Tibial artery (tissue), 4 donors: Measurements from ENCODE around the gene NECTIN1.

ENCODE experiments used
- DNase-seq, 2 donors: peaks; one replicate each; pipeline ENCODE4 v3.0.0-alpha.2; 2019
- H3K27ac ChIP-seq, 2 donors: fragments of 200-600 bp; sonication (generic) in 1 of 2; 1 replicate in 1 of 2; 2 replicates in 1 of 2; pipeline ENCODE4 v1.5.1; 2018 to 2019; ENCODE audit warnings: mild to moderate bottlenecking in 1 of 2
- H3K27me3 ChIP-seq, 2 donors: fragments of 200-600 bp; sonication (generic) in 1 of 2; one replicate each; pipeline versions ENCODE4 v1.5.1 to v1.6.0; 2016 to 2019
- H3K36me3 ChIP-seq, 3 donors: fragments of 200-600 bp; sonication (generic) in 2 of 3; one replicate each; pipeline ENCODE4 v1.5.1; 2016 to 2019; ENCODE audit warnings: mild to moderate bottlenecking in 2 of 3
- H3K4me1 ChIP-seq, 4 donors: fragments of 200-600 bp; sonication (generic) in 2 of 4; 1 replicate in 3 of 4; 2 replicates in 1 of 4; pipeline ENCODE4 v1.5.1; 2016 to 2019
- H3K4me3 ChIP-seq, 2 donors: fragments of 200-600 bp; sonication (generic) in 1 of 2; 1 replicate in 1 of 2; 2 replicates in 1 of 2; pipeline ENCODE4 v1.5.1; 2018 to 2019; ENCODE audit warnings: mild to moderate bottlenecking in 2 of 2
- H3K9me3 ChIP-seq, 3 donors: fragments of 200-600 bp; sonication (generic) in 1 of 3; one replicate each; pipeline ENCODE4 v1.5.1; 2016 to 2019
- intact Hi-C: fragments of 100-400 bp; cut with DNase I; formaldehyde crosslinking; loops from one replicate; pipeline ENCODE4 v1.15.0; 2023; ENCODE audit warnings: low total_unique reads
- TF ChIP-seq, protein P1 (sequence below), 2 experiments: fragments of 200-600 bp in 1 of 2; fragments of 450-650 bp in 1 of 2; IDR thresholded peaks; one replicate each; pipeline ENCODE4 v1.5.1; 2017 to 2019; ENCODE audit warnings: antibody characterized with exemption in 2 of 2, mild to moderate bottlenecking in 1 of 2, moderate library complexity in 1 of 2

The NECTIN1 gene

DNA sequence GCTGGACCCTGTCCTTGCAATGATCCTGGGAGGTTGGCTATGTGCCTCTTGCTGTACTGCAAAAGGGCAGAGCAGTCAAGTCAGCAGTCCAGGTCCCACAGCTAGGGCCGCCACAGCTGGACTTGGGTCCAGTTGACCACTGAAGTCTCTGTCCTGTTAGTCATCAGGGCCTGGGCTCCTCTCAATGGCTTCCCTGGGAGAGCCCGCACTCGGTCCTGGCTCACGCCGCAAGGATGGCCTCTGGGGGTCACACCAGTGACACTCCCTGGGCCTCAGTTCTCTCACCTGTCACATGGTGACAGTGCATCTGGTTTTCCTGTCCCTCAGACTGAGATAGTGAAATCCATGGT lies 85.1 kb downstream of the NECTIN1 start:
- Histone ChIP-seq H3K27me3 (peaks cover 0 to 18% of the 10 kb centered on the region in 2 donors), H3K4me3 (no peak overlapping the region), H3K4me1 (no peaks in the 10 kb centered on the region), H3K27ac (no peak overlapping the region), H3K36me3 (no peaks in the 10 kb centered on the region), H3K9me3 (no peaks in the 10 kb centered on the region)
- intact Hi-C loops = no loop called here
- TF ChIP-seq, protein P1, sequence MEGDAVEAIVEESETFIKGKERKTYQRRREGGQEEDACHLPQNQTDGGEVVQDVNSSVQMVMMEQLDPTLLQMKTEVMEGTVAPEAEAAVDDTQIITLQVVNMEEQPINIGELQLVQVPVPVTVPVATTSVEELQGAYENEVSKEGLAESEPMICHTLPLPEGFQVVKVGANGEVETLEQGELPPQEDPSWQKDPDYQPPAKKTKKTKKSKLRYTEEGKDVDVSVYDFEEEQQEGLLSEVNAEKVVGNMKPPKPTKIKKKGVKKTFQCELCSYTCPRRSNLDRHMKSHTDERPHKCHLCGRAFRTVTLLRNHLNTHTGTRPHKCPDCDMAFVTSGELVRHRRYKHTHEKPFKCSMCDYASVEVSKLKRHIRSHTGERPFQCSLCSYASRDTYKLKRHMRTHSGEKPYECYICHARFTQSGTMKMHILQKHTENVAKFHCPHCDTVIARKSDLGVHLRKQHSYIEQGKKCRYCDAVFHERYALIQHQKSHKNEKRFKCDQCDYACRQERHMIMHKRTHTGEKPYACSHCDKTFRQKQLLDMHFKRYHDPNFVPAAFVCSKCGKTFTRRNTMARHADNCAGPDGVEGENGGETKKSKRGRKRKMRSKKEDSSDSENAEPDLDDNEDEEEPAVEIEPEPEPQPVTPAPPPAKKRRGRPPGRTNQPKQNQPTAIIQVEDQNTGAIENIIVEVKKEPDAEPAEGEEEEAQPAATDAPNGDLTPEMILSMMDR (IDR thresholded peaks at IDR 0.05) = no peak
- no peak for DNase-seq

DNA sequence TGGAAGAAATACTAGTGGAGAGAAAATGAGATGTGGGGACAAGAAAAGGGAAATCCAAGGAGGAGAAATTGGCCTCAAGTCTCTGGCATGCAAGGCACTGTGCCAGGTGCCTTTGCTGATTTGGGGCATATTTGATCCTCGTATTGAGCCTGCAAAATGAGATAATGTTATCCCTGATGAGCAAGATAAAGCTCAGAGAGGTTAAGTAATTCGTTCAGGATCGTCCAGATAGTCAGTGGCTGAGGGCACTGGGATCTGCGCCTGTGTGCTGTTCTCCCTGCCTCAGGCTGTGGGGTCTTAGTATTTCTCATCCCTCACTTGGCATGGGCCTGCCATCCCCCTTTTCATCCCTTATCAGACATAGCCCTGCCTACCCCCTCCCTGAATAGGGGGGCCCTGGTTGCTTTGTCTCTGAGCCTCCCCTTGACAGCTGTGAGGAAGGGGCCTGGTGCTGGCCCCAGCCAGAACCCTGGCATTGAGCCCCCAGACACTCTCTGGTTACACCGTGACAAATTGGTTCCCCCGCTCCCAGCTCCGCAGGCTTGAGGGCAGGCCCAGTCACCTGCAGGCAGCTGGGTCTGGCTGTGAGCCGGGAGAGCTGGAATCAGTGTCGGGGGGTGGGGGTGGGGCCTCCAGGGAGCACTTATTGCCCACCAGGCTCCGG lies 85.7 kb downstream of the NECTIN1 start:
- Histone ChIP-seq H3K27me3 (peaks cover 0 to 23% of the 10 kb centered on the region in 2 donors), H3K4me1 (no peaks in the 10 kb centered on the region), H3K4me3 (no peak overlapping the region), H3K36me3 (no peaks in the 10 kb centered on the region), H3K27ac (no peak overlapping the region), H3K9me3 (no peaks in the 10 kb centered on the region)
- intact Hi-C loops = no loop called here
- TF ChIP-seq, protein P1 (IDR thresholded peaks at IDR 0.05) = no peak
- DNase-seq = no peak

DNA sequence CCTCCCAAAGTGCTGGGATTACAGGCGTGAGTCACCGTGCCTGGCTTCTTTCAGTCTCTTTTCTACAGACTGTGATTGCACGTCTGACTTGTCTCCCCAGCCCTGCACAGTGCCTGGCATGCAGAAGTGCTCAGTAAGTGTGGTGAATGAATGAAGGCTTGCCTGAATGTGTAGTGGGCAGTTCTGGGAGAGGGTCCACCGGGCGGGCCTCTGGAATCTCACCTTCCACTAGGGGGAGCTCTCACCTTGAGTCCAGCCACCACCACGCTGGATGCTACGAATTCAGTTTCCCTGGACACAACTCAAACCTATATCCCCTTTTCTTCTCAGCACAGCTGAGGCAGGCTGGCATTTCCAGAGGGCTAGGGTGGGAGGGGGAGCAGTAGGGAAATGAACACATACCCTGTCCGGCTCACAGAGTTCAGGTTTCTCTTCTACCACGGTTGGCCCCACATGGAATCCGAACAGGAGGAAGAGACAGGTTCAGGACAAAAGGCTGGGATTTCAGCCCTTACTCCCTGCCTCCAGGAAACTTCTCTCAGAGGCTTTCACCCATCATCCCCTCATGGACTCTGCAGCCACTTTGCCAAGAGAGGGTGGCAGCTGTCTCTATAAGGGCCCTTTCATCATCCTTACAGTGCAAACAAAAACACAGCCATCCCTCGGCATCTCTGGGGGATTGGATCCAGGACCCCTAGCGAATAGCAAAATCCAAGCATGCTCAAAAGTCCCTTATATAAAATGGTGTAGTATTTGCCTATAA lies 86.8 kb downstream of the NECTIN1 start:
- Histone ChIP-seq H3K9me3 (no peaks in the 10 kb centered on the region), H3K36me3 (no peaks in the 10 kb centered on the region), H3K27me3 (peaks cover 0 to 34% of the 10 kb centered on the region in 2 donors), H3K4me1 (no peaks in the 10 kb centered on the region), H3K27ac (no peak overlapping the region), H3K4me3 (no peak overlapping the region)
- TF ChIP-seq, protein P1 (IDR thresholded peaks at IDR 0.05) = peak; percentile 8 to 14
- no peak for DNase-seq
- intact Hi-C loops = no loop called here

DNA sequence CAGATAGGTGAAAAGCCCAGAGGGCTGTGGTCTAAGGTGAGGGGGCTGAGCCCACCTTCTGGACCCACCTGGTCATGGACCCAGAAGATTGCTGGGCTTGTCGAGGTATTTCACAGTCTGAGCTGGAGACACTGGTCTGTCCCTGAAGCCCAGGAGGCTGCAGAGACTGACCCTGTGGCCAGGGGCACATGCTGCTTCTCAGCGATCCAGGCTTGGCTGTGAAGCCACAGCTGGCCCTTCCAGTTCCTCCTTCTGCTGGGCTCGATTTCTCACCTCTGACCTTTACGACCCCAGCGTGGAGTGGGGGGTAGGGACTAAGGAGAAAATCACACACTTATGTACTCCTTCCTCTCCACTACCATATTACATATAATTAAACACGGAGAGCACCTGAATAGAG lies 88.5 kb downstream of the NECTIN1 start:
- H3K4me3 ChIP-seq = no peak overlapping the region
- H3K36me3 ChIP-seq = no peaks in the 10 kb centered on the region
- intact Hi-C loops = no loop called here
- H3K9me3 ChIP-seq = no peaks in the 10 kb centered on the region
- no peaks in the 10 kb centered on the region for H3K4me1 ChIP-seq
- no peak overlapping the region for H3K27ac ChIP-seq
- TF ChIP-seq, protein P1 (IDR thresholded peaks at IDR 0.05) = no peak
- H3K27me3 ChIP-seq = peaks cover 0 to 34% of the 10 kb centered on the region in 2 donors
- DNase-seq = no peak

DNA sequence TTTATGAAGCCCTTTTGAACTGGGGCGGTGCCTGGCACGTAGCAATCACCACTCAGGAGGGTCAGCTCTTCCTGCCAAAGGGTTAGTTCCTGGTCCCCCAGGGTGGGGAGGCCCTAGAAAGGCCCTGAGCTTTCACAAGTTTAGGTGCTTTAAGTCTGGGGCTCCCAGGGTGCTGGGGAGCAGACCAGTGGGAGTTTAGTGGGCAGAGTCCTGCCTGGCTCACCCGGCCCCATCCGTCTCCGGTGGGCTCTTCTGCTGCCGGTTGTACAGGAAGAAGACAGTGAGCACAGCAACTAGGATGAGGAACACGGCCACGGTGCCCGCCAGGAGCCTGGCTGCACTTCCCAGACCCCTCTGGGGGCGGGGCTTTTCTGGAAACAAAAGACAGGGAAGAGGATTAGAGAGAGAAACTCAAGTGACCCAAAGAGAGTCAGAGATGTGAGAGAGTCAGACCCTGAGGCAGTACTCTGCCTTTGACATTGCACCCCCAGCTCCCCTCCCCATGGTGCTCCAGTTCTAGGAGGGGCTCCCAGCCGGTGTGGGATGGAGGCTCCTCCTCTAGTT lies 89.3 kb downstream of the NECTIN1 start:
- intact Hi-C loops = no loop called here
- DNase-seq = no peak

More for the DNA sequence above, 89.3 kb downstream of the NECTIN1 start:
- Histone ChIP-seq H3K4me3 (no peak overlapping the region), H3K4me1 (no peaks in the 10 kb centered on the region), H3K27ac (no peak overlapping the region), H3K27me3 (peaks cover 0 to 34% of the 10 kb centered on the region in 2 donors), H3K9me3 (no peaks in the 10 kb centered on the region), H3K36me3 (no peaks in the 10 kb centered on the region)
- TF ChIP-seq, protein P1 (IDR thresholded peaks at IDR 0.05) = no peak
